NCI-H510A treated with DMSO at 0.1 percent for 48 hours (cell line): ENCODE data around the gene IL27RA.

Experiments used
- DNase-seq: peaks from one replicate; lab custom pipeline; 2025; lab: John Stamatoyannopoulos, UW

Gene IL27RA

GRCh38 chr19:14059652-14060155 lies 28.1 kb downstream of the IL27RA start:
- DNase-seq = no peak

- DNase-seq = no peak
These were observed 29.7 kb downstream of the IL27RA start for GRCh38 chr19:14061081-14061749.

DNA sequence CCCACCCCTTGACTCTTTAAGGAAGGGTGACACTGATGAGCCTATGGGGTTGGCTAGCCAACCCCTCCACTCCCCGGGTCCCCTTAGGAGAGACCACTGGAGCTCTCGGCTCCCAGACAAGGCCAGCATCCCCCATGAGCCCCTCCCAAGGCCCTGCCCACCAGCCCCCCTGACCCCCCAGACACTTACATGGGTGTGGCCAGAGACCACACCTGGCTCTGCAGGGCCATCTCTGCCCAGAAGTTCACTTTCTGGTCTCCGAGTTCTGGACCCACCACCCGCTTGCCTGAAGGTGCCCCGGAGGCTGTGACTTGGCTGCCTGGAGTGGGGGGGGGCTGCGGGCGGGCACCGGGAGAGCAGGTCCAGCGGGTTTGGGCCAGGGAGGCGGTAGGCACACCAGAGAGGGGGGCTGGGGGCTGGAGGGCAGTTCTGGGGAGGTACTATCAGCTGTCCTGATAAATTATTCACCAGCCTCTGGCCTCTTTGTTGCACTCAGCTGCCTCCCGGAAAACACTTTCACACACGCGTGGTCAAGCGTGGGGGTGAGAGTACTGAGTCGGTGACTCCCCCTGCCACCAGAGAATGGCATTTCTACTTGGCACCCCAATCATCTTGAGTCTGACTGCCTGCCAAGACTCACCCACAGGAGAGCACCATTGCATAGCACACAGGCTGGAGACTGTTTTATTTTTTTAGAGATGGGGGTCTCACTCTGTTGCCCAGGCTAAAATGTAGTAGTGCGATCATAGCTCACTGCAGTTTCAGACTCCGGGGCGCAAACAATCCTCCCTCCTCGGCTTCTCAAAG lies 30.4 kb downstream of the IL27RA start, which contains the start of gene PALM3:
Gene PALM3, minus strand, starts transcription at position 326 of the 807 bp plus-strand sequence. Its CDS starts 96 bp downstream, at position 230.
- no peak for DNase-seq

GRCh38 chr19:14062558-14062855 lies 30.9 kb downstream of the IL27RA start:
- no peak for DNase-seq

- DNase-seq = no peak
These were observed 31.5 kb downstream of the IL27RA start for GRCh38 chr19:14063105-14063504.

DNA sequence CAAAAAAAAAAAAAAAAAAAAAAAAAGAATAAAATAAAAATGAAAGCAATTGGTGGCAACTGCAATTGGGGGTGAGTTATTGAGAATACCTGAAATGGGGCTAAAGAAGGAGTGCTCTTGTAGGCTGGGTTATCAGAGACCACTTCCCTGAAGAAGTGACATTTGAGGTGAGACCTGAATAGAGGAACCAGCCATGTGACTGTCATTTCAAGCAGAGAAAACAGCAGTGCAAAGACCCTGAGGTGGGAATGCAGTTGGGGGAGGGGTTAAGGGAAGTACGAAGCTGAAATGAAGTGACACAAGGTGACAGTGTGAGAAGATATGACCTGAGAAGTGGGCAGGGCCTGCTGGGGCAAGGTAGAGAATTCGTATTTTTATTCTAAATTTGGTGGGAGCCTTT lies 34.6 kb downstream of the IL27RA start:
- DNase-seq = no peak

DNA sequence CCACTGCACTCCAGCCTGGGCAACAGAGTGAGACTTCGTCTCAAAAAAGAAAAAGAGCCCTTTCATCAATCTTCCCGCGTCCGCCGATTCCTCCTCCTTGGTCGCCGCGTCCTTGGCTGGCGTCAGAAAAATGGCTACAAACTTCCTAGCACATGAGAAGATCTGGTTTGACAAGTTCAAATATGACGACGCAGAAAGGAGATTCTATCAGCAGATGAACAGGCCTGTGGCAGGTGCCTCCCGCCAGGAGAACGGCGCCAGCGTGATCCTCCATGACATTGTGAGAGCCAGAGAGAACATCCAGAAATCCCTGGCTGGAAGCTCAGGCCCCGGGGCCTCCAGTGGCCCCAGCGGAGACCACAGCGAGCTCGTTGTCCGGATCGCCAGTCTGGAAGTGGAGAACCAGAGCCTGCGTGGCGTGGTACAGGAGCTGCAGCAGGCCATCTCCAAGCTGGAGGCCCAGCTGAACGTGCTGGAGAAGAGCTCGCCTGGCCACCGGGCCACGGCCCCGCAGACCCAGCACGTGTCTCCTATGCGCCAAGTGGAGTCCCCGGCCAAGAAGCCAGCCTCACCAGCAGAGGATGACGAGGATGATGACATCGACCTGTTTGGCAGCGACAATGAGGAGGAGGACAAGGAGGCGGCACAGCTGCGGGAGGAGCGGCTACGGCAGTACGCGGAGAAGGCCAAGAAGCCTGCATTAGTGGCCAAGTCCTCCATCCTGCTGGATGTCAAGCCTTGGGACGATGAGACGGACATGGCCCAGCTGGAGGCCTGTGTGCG lies 38.9 kb downstream of the IL27RA start:
- DNase-seq = no peak

DNA sequence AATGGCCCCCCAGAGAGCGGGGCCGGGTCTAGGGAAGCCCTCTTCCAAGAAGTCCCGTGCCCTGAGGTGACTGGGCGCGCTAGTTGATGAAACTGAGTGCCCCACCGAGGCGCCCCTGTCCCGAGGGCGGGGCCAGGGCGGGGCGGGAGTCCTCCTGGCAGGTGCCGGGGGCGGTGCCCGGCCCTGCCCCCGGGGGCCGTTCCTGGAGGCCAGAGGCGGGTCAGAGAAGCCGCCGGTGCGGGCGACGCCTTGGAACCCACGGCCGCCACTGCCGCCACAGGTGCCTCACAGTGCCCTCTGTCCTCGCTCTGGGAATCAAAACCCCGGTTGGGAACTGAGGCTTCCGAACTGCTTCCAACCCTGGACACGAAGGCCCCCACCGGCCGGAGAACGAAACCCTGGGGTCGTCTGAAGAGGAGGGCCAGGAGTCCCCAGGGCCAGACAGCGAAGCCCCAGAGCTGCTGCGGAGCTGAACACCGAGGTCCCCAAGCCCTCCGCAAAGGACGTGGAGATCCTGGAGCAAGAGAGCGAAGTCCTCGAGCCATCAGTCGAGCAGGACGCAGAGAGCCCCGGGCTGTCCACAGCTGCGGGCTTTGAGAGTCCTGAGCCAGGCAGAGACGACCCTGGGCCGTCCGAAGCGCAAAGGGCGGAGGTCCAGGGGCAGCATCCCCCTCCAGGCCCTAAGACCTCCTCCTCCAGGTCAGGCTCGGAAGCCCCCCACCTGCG lies 41.1 kb downstream of the IL27RA start, which contains the start of gene MISP3:
Gene MISP3, plus strand, starts transcription at position 252 of the 726 bp plus-strand sequence. CDS start 524 bp downstream, outside the sequence.
- peak; percentile 60 for DNase-seq

- DNase-seq = peak; percentile 67
These were observed 41.8 kb downstream of the IL27RA start for GRCh38 chr19:14073261-14073924.

GRCh38 chr19:14073925-14074838 lies 42.6 kb downstream of the IL27RA start:
- peak; percentile 57 for DNase-seq

DNA sequence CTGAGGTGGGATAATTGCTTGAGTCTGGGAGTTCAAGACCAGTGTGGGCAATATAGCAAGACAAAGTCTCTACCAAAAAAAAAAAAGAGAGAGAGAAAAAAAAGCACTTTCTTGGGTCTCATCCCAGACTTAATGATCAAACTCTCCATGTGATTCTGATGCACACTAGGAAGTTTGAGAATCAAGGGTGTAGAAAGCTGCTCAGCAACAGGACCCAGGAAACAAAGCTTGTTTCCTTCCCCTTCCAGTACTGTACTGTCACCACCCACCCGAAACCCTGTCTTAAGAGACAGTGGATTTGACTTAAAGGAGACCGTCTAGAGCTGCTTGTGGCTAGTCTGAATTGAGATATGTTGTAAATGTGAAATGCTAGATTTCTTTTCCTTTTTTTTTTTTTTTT lies 46.8 kb downstream of the IL27RA start:
- no peak for DNase-seq

- peak; percentile 99 for DNase-seq
These were observed 49.6 kb downstream of the IL27RA start for GRCh38 chr19:14080887-14081796.

DNA sequence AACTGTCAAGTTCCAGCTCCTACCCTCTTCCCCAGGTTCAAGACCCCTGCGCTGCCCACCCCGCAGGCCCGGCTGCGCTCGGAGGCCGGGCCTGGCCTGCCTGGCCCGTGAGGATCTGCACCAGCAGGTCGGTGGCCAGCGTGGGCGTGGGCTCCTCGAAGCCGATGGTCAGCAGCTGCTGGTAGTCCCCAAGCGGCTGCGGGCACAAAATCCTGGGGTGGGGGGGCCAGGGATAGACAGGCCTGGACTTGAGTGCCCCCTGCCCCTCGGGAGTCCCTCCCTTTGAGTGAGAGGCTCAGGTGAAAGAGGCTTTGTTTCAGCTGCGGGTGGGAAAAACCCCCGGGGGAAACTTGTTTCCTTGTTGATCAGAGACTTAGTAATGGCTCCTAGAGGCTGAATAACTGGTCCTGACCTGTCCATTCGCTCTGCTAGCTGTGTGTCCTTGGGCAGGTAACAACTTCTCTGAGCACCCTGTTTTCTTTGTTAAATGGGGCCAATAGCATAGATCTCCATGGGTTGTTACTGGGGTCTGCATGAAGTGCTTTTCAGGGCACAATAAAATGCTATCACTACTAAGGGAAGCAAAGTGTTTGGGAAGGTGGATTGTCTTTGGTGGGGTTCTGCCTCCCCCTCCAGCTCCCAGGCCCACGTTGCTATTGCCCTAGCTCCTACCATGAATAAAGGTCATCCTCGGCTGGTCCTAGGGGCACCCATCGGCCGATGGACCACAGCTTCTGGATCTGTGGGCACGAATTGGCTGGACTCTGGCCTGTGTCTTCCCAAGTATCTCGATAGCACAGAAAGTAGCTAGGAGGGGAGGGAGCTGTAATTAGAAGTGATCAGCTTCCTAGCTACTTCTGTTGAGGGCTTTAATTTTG lies 50.5 kb downstream of the IL27RA start:
- DNase-seq = no peak

- no peak for DNase-seq
These were observed 51.1 kb downstream of the IL27RA start for GRCh38 chr19:14082675-14082960.

GRCh38 chr19:14085309-14085995 lies 53.9 kb downstream of the IL27RA start, which contains the start of gene C19orf67:
Gene C19orf67 (minus strand): TSS chr19:14085783. CDS start chr19:14085627, 156 bp downstream.
- DNase-seq = no peak

DNA sequence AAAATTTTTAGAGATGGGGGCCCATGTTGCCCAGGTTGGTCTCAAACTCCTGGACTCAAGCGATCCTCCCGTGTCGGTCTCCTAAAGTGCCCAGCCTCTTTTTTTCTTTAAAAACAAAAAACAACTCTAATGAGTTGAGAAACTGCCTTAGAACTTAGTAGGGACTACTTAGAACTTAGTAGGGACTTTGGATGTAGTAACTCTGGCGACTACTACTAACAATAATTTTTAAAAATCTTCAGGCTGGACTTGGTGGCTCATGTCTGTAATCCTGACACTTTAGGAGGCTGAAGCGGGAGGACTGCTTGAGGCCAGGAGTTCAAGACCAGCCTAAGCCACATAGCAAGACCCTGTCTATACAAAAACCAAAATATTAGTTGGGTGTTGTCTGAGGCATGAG lies 54.5 kb downstream of the IL27RA start:
- DNase-seq = no peak

DNA sequence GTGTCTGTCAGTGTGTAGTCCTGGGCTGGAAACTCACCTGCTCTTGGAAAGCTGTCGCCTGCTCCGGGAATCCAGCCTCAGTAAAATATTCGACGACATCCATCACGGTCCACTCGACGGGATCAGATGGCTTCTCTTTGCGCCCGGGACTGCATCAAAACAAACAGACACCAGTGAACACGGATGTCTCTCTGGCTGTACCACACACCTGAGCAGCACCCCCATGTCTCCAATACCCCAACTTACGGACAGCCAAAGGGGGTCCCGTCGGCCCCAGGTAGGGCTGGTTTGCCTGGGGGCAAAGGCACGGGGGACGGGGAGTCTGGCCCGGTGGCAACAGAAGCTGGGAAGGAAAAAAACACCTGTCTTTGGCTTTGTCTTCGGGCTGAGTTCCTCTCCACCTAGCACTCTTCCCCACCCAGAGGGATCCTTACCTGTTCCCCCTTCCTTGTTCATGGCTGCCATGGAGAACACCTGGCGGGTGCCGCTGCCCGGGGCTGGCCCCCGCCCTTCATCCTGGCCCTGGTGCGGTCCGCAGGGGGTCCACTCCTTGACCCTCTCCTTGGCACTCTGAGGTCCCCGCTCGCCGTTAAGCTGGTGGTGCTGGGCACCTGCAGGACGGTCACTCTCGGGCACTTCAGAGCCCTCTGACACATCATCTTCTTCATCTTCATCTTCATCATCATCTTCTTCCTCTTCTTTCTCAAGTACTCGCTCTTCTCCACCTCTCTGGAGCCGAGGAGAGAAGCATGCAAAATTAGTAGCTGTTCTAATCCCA lies 57.3 kb downstream of the IL27RA start:
- DNase-seq = no peak
